Lung (tissue), 12 donors: Measurements from ENCODE around the gene CNN2. TPM values are rescaled to one million over a fixed set of nuclear protein-coding genes. Genes with fewer than 3 reads are reported as not detected.

ENCODE experiments used
- ATAC-seq: fragments of 200-7000 bp; cut with Tn5 transposase; one replicate; pipeline ENCODE4 v1.9.1; 2020; ENCODE audit warnings: moderate number of reproducible peaks; ENCODE audit not compliant: insufficient read depth, low FRiP score
- DNase-seq, 3 donors: peaks; one replicate each; pipeline ENCODE4 v3.0.0-alpha.2; 2013 to 2017
- H3K27ac ChIP-seq, 2 donors: one replicate each; pipeline ENCODE4 v1.5.1; 2013; ENCODE audit warnings: mild to moderate bottlenecking in 2 of 2, moderate library complexity in 2 of 2, control low read depth in 1 of 2, inconsistent platforms in 1 of 2, low read depth in 1 of 2, low read length in 1 of 2
- H3K27me3 ChIP-seq, 3 donors: one replicate each; pipeline ENCODE4 v1.5.1; 2013; ENCODE audit warnings: low read length in 2 of 3; ENCODE audit not compliant: control insufficient read depth in 3 of 3, insufficient read depth in 3 of 3
- H3K36me3 ChIP-seq, 4 donors: one replicate each; pipeline ENCODE4 v1.5.1; 2013; ENCODE audit warnings: low read length in 4 of 4, mild to moderate bottlenecking in 1 of 4, moderate library complexity in 1 of 4; ENCODE audit not compliant: control insufficient read depth in 4 of 4, insufficient read depth in 4 of 4
- H3K4me1 ChIP-seq, 5 donors: one replicate each; pipeline ENCODE4 v1.5.1; 2013; ENCODE audit warnings: low read length in 5 of 5, mild to moderate bottlenecking in 2 of 5, moderate library complexity in 1 of 5; ENCODE audit not compliant: control insufficient read depth in 5 of 5, insufficient read depth in 5 of 5
- H3K4me3 ChIP-seq: one replicate; pipeline ENCODE4 v1.5.1; 2013; ENCODE audit warnings: mild to moderate bottlenecking, control low read depth, moderate library complexity
- H3K9ac ChIP-seq, 2 donors: one replicate each; pipeline ENCODE4 v1.5.1; 2013; ENCODE audit warnings: low read length in 2 of 2, control low read depth in 1 of 2; ENCODE audit not compliant: insufficient read depth in 1 of 2
- H3K9me3 ChIP-seq, 4 donors: one replicate each; pipeline ENCODE4 v1.5.1; 2013; ENCODE audit warnings: low read length in 3 of 4, mild to moderate bottlenecking in 1 of 4, moderate library complexity in 1 of 4; ENCODE audit not compliant: control insufficient read depth in 4 of 4, insufficient read depth in 3 of 4
- CTCF ChIP-seq: IDR thresholded peaks from 2 replicates; pipeline ENCODE4 v1.5.1; 2012; ENCODE audit warnings: mild to moderate bottlenecking; ENCODE audit errors: control extremely low read depth, extremely low read depth
- WGBS, 2 donors: extraction: QIAGEN DNeasy Blood & Tissue Kit; methylation state at CpG; one replicate each; pipeline ENCODE4 v1.1.7; 2013; 5-methylcytosine and 5-hydroxymethylcytosine counted together
- polyA plus RNA-seq, 2 donors: library from polyadenylated mRNA; stranded (reverse); fragments of 200-250 nt; gene quantifications; one replicate each; pipeline ENCODE4 v1.2.1, GENCODE V29; 2013
- total RNA-seq, 2 donors: library from RNA; depleted of rRNA in 1 of 2; stranded (reverse); fragments of >200 nt in 1 of 2; gene quantifications; one replicate each; pipeline ENCODE4 v1.2.1, GENCODE V29; 2014 to 2021
- donor health status: control.
- donor health status: control.
- donor health status: Bipolar disorder and iron deficiency.
- donor health status: healthy.
- donor health status: DM: yes; HTN: yes; CAD: no.

Gene CNN2
- total and polyA plus RNA-seq, 4 donors: 161 to 236 (median 180) TPM

GRCh38 chr19:986083-986482 lies 40.3 kb upstream of the CNN2 start:
- H3K27me3 ChIP-seq: no peaks in the 10 kb centered on the region
- no peak for ATAC-seq
- H3K36me3 ChIP-seq: peaks cover 0 to 27% (median 9%) of the 10 kb centered on the region in 4 donors
- DNase-seq: no peak
- no peak overlapping the region for H3K4me3 ChIP-seq
- H3K4me1 ChIP-seq: peaks cover 0 to 13% (median 4%) of the 10 kb centered on the region in 5 donors
- no peak overlapping the region for H3K27ac ChIP-seq
- no peak for TF ChIP-seq CTCF
- no peak overlapping the region for H3K9ac ChIP-seq
- no peaks in the 10 kb centered on the region for H3K9me3 ChIP-seq
- WGBS, 2 donors: 88 to 97% methylated on average over 14 of the region's 14 CpGs

- no peaks in the 10 kb centered on the region for H3K27me3 ChIP-seq
- no peak for TF ChIP-seq CTCF
- no peak overlapping the region for H3K27ac ChIP-seq
- ATAC-seq (no peak), DNase-seq (no peak)
- WGBS, 2 donors: 76 to 83% methylated on average over 14 of the region's 14 CpGs
- no peak overlapping the region for H3K9ac ChIP-seq
- H3K4me3 ChIP-seq: no peak overlapping the region
- peaks cover 0 to 40% (median 9%) of the 10 kb centered on the region in 4 donors for H3K36me3 ChIP-seq
- peaks cover 0 to 10% (median 2%) of the 10 kb centered on the region in 5 donors for H3K4me1 ChIP-seq
- H3K9me3 ChIP-seq: no peaks in the 10 kb centered on the region
Measured at GRCh38 chr19:988081-988480, 38.3 kb upstream of the CNN2 start.

- no peak overlapping the region for H3K27ac ChIP-seq
- H3K9me3 ChIP-seq: no peaks in the 10 kb centered on the region
- no peak for ATAC-seq
- peaks cover 0 to 40% (median 9%) of the 10 kb centered on the region in 4 donors for H3K36me3 ChIP-seq
- no peaks in the 10 kb centered on the region for H3K27me3 ChIP-seq
- no peak overlapping the region for H3K9ac ChIP-seq
- H3K4me3 ChIP-seq: no peak overlapping the region
- no peak for TF ChIP-seq CTCF
- H3K4me1 ChIP-seq: peaks cover 0 to 10% (median 2%) of the 10 kb centered on the region in 5 donors
- DNase-seq: no peak
- WGBS, 2 donors: 87 to 94% methylated on average over 15 of the region's 15 CpGs
Measured at GRCh38 chr19:988510-988909, 37.9 kb upstream of the CNN2 start.
